ENCODE results near the gene C10orf67.

GRCh38 chr10:23354630-23355279 is 10.2 kb upstream of the C10orf67 start:
- TF ChIP-seq CTCF (conservative IDR thresholded peaks at IDR 0.05; ENCODE audit: low read depth, low read length) (no peak), EZH2 (IDR thresholded peaks at IDR 0.05; ENCODE audit: low read length, unreplicated experiment) (no peak), EZH2phosphoT487 (IDR thresholded peaks at IDR 0.05; ENCODE audit: borderline replicate concordance, low read length) (no peak)
